OCI-LY7 (cell line): Measurements from ENCODE around the gene SPIB. TPM values are rescaled to one million over a fixed set of nuclear protein-coding genes. Genes with fewer than 3 reads are reported as not detected.

Experiments used
- BruUV-seq: library from RNA; stranded (reverse); fragments of 400-500 nt; replicated peaks from 2 replicates; lab custom pipeline; 2021; lab: Mats Ljungman, UMichigan
- CTCF ChIA-PET: fragments of 300-600 bp; sonication (Branson Sonifier 250); formaldehyde crosslinking; loops from one replicate; lab custom pipeline; 2022; ENCODE audit warnings: antibody characterized with exemption; ENCODE audit not compliant: unreplicated experiment; lab: Charles Lee
- POLR2A ChIA-PET: fragments of 300-600 bp; sonication (Branson Sonifier 250); formaldehyde crosslinking; loops from one replicate; lab custom pipeline; 2022; ENCODE audit warnings: antibody characterized with exemption; lab: Charles Lee
- DNase-seq: peaks from one replicate; pipeline ENCODE4 v3.0.0-alpha.2; 2015; ENCODE audit warnings: low spot score
- H2AFZ ChIP-seq: fragments of 200-600 bp; sonication (generic), shearing (Covaris generic); 2 replicates; pipeline ENCODE4 v1.6.1; 2014; ENCODE audit warnings: mild to moderate bottlenecking, antibody characterized with exemption, low read length, moderate library complexity
- H3K27ac ChIP-seq: fragments of 200-600 bp; sonication (generic); 2 replicates; pipeline ENCODE4 v1.5.1; 2014; ENCODE audit warnings: mixed run types, low read depth, mild to moderate bottlenecking, moderate library complexity, low read length, inconsistent platforms; ENCODE audit not compliant: poor library complexity, severe bottlenecking
- H3K36me3 ChIP-seq: fragments of 200-600 bp; sonication (generic); 2 replicates; pipeline ENCODE4 v1.6.1; 2014; ENCODE audit warnings: mild to moderate bottlenecking, antibody characterized with exemption, low read length, moderate library complexity, mixed read lengths; ENCODE audit not compliant: insufficient read depth
- H3K4me1 ChIP-seq: fragments of 200-600 bp; sonication (generic); 2 replicates; pipeline ENCODE4 v1.5.1; 2014; ENCODE audit warnings: mild to moderate bottlenecking, low read length; ENCODE audit not compliant: insufficient read depth, poor library complexity, severe bottlenecking
- H3K4me2 ChIP-seq: fragments of 200-600 bp; sonication (generic); 2 replicates; pipeline ENCODE4 v1.6.1; 2014; ENCODE audit warnings: mild to moderate bottlenecking, low read length
- H3K4me3 ChIP-seq: fragments of 200-600 bp; sonication (generic); 2 replicates; pipeline ENCODE4 v1.5.1; 2014; ENCODE audit warnings: mild to moderate bottlenecking, low read depth, low read length; ENCODE audit not compliant: poor library complexity, severe bottlenecking
- H3K79me2 ChIP-seq: fragments of 200-600 bp; sonication (generic); 2 replicates; pipeline ENCODE4 v1.6.1; 2016; ENCODE audit warnings: low read depth, mild to moderate bottlenecking, low read length, moderate library complexity, mixed read lengths; ENCODE audit not compliant: insufficient read depth
- H3K9me2 ChIP-seq: fragments of 200-600 bp; sonication (generic); 2 replicates; pipeline ENCODE4 v1.6.1; 2016; ENCODE audit warnings: mild to moderate bottlenecking, low read length, mixed read lengths; ENCODE audit not compliant: insufficient read depth
- H3K9me3 ChIP-seq: fragments of 200-600 bp; sonication (generic); 2 replicates; pipeline ENCODE4 v1.6.1; 2014; ENCODE audit warnings: mild to moderate bottlenecking, mixed run types, low read length, mixed read lengths
- H4K20me1 ChIP-seq: fragments of 200-600 bp; sonication (generic); 2 replicates; pipeline ENCODE4 v1.6.1; 2014; ENCODE audit warnings: mild to moderate bottlenecking, antibody characterized with exemption, low read length, moderate library complexity, mixed read lengths; ENCODE audit not compliant: insufficient read depth
- EZH2phosphoT487 ChIP-seq: fragments of 200-600 bp; sonication (generic); IDR thresholded peaks from 2 replicates; pipeline ENCODE4 v1.6.1; 2018; ENCODE audit warnings: low read depth, borderline replicate concordance, mild to moderate bottlenecking, mixed run types, antibody characterized with exemption, low read length, moderate library complexity, mixed read lengths
- intact Hi-C: fragments of 100-400 bp; cut with micrococcal nuclease; formaldehyde crosslinking; loops from one replicate; pipeline ENCODE4 v1.10.0; 2022; ENCODE audit not compliant: unreplicated experiment
- total RNA-seq, 2 experiments: library from RNA; depleted of rRNA in 1 of 2; stranded (reverse); fragments of >200 nt in 1 of 2; shearing (Covaris generic) in 1 of 2; gene quantifications; 2 replicates each; pipeline ENCODE4 v1.2.3, GENCODE V29; 2014 to 2022
- TF ChIP-seq, protein P1 (sequence below): fragments of 200-600 bp; sonication (generic); conservative IDR thresholded peaks from 2 replicates; pipeline ENCODE4 v1.5.1; 2014; ENCODE audit warnings: mild to moderate bottlenecking, antibody characterized with exemption, low read length, moderate library complexity, mixed read lengths

SPIB gene
- total RNA-seq, 2 experiments from 2014 or later = 99.4 to 145 TPM

DNA sequence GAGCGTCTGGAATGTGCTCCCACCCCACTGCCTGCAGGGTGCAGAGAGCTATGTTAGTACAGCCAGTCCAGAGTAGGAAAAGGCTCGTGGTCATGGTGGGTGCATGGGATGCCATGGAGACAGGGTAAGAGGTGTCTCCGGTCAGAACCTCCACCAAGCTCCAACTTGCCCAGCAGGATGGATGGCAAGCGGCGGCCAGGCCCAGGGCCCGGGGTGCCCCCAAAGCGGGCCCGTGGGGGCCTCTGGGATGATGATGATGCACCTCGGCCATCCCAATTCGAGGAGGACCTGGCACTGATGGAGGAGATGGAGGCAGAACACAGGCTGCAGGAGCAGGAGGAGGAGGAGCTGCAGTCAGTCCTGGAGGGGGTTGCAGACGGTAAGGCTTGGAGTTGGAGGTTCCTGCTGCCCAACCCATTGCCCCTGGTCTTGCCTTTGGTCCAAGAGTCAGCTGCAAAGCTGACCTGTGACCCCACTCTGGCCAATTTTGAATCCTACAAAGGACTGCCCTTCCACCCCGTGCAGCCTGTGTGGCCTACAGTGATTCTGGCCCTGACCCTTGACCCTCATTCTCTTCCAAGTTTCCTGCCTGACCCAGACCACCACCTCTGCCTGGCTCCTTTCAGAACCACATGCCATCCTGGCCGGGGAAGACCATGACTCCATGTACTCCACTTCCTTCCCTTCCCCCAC lies 19.9 kb upstream of the SPIB start:
- intact Hi-C loops = no loop called here
- H3K79me2 ChIP-seq = peaks cover 36% of the 10 kb centered on the region
- H3K9me3 ChIP-seq = no peaks in the 10 kb centered on the region
- H3K4me3 ChIP-seq = no peak overlapping the region
- H3K36me3 ChIP-seq = peaks cover 69% of the 10 kb centered on the region
- DNase-seq = no peak
- H3K4me2 ChIP-seq = no peak overlapping the region
- ChIA-PET CTCF (no interaction called here), POLR2A (no interaction called here)
- H3K4me1 ChIP-seq = no peaks in the 10 kb centered on the region
- no peaks in the 10 kb centered on the region for H3K9me2 ChIP-seq
- TF ChIP-seq, protein P1, sequence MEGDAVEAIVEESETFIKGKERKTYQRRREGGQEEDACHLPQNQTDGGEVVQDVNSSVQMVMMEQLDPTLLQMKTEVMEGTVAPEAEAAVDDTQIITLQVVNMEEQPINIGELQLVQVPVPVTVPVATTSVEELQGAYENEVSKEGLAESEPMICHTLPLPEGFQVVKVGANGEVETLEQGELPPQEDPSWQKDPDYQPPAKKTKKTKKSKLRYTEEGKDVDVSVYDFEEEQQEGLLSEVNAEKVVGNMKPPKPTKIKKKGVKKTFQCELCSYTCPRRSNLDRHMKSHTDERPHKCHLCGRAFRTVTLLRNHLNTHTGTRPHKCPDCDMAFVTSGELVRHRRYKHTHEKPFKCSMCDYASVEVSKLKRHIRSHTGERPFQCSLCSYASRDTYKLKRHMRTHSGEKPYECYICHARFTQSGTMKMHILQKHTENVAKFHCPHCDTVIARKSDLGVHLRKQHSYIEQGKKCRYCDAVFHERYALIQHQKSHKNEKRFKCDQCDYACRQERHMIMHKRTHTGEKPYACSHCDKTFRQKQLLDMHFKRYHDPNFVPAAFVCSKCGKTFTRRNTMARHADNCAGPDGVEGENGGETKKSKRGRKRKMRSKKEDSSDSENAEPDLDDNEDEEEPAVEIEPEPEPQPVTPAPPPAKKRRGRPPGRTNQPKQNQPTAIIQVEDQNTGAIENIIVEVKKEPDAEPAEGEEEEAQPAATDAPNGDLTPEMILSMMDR = no peak
- TF ChIP-seq EZH2phosphoT487 = no peak
- no peak overlapping the region for H3K27ac ChIP-seq
- H2AFZ ChIP-seq = no peak overlapping the region
- H4K20me1 ChIP-seq = peaks cover 9% of the 10 kb centered on the region; the same call in 1 of the 2 replicates
- BruUV-seq = no TSS peak

DNA sequence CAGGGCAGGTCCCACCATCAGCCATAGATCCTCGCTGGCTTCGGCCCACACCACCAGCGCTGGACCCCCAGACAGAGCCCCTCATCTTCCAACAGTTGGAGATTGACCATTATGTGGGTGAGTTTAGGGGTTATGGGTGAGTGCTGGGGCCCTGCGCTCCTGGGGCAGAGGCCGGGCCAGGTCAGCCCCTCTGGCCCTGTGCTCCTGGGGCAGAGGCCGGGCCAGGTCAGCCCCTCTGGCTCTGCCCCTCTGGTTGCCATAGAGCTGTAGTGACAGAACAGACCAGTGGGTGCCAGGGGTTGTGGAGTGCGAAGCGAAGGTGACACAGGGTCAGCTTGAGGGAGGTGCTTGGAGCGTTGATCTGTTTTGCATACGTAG lies 19.4 kb upstream of the SPIB start:
- no peaks in the 10 kb centered on the region for H3K9me3 ChIP-seq
- H3K79me2 ChIP-seq = peaks cover 31% of the 10 kb centered on the region
- H4K20me1 ChIP-seq = peaks cover 9% of the 10 kb centered on the region; the same call in 1 of the 2 replicates
- no peaks in the 10 kb centered on the region for H3K9me2 ChIP-seq
- ChIA-PET CTCF (no interaction called here), POLR2A (no interaction called here)
- no peak for DNase-seq
- no peak overlapping the region for H3K27ac ChIP-seq
- peaks cover 69% of the 10 kb centered on the region for H3K36me3 ChIP-seq
- H3K4me1 ChIP-seq = no peaks in the 10 kb centered on the region
- no peak overlapping the region for H2AFZ ChIP-seq
- BruUV-seq = no TSS peak
- no peak overlapping the region for H3K4me3 ChIP-seq
- intact Hi-C loops = no loop called here
- H3K4me2 ChIP-seq = no peak overlapping the region
- TF ChIP-seq, protein P1 = no peak
- TF ChIP-seq EZH2phosphoT487 = no peak
